Activated naive CD8-positive, alpha-beta T cell (primary cell): ENCODE data around the gene KCNQ2.

Experiments
- H3K27ac Mint-ChIP-seq: one replicate; pipeline ENCODE4 v1.8.0; 2021; ENCODE audit warnings: mixed read lengths
- H3K27me3 Mint-ChIP-seq: one replicate; pipeline ENCODE4 v1.8.0; 2021; ENCODE audit warnings: mixed read lengths
- H3K36me3 Mint-ChIP-seq: one replicate; pipeline ENCODE4 v1.8.0; 2021; ENCODE audit warnings: mixed read lengths
- H3K4me1 Mint-ChIP-seq: one replicate; pipeline ENCODE4 v1.8.0; 2021; ENCODE audit warnings: low read depth, mixed read lengths
- H3K4me3 Mint-ChIP-seq: one replicate; pipeline ENCODE4 v1.8.0; 2021; ENCODE audit warnings: mild to moderate bottlenecking, mixed read lengths
- H3K9me3 Mint-ChIP-seq: one replicate; pipeline ENCODE4 v1.8.0; 2021; ENCODE audit warnings: low read depth, mixed read lengths

Gene KCNQ2

DNA sequence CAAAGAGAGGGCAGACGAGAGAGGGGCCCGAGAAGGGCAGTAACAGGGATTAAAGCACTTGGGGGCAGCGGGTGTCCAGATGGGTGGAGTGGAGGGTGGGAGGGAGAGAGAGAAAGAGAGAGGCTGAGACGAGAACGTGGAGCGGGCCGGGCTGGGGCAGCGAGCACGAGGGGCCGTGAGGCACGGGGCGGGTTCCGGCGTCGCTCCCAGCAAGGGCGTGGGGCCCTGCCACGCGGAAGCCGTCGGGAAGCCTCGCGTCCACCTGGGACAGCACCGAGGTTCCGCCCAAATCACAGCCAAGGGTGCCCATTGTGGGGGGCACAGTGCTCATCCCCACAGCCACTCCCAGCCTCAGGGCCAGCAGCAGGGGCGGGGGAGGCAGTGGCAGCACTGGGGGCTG lies 49.8 kb downstream of the KCNQ2 start:
- Mint-ChIP-seq H3K4me3 (no peak overlapping the region), H3K4me1 (no peaks in the 10 kb centered on the region)

DNA sequence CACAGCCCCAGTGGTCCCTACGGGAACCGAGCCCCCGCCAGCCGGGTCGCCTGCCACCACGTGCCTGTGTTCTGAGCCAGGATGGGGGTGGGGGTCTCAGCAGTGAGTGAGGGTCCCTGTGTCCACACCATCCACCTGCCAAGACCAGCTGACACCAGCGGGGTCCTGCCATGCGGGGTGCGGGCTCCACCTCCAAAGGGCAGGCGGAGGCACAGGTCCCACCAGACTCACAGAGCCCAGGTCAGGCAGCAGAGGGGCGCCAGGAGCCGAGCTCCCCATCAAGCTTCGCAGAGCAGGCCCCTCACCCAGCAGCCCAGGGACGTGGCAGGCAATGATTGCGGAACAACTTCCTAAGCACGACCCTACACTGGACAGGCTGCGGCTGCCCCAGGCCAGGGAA lies 50.5 kb downstream of the KCNQ2 start:
- Mint-ChIP-seq H3K27ac (no peak overlapping the region), H3K36me3 (no peaks in the 10 kb centered on the region), H3K4me3 (no peak overlapping the region), H3K27me3 (no peaks in the 10 kb centered on the region), H3K4me1 (no peaks in the 10 kb centered on the region), H3K9me3 (no peaks in the 10 kb centered on the region)

More for the DNA sequence above, 49.8 kb downstream of the KCNQ2 start:
- H3K27me3 Mint-ChIP-seq, result no peaks in the 10 kb centered on the region
- H3K36me3 Mint-ChIP-seq, result no peaks in the 10 kb centered on the region
- no peak overlapping the region for H3K27ac Mint-ChIP-seq
- no peaks in the 10 kb centered on the region for H3K9me3 Mint-ChIP-seq

DNA sequence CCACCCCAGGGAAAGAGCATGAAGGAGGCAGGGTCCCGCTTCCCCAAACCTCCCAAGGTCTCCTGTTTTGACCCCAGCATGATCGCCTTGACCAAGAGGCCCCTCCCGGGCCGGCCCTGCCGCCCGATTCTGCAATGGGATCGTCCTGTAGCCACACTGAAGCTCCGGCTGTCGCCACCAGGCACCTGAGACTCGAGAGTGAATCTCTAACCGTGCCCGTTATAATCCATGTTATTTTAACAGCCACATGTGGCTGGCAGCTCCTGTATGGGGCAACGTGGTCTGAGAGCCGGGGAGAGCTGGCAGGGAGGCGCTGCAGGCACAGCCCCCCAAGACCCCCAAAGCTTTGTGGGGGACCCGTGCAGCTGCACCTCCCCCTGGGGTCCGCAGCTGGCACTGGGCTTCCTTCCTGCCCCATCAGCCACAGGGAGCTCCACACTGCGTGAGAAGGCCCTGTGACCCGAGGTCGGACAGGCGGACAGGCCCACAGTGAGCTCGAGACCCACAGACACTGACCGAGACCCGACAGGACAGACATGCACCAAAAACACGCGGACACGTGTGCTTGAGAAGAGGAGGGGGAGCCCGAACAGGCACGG lies 51.3 kb downstream of the KCNQ2 start:
- no peaks in the 10 kb centered on the region for H3K27me3 Mint-ChIP-seq

DNA sequence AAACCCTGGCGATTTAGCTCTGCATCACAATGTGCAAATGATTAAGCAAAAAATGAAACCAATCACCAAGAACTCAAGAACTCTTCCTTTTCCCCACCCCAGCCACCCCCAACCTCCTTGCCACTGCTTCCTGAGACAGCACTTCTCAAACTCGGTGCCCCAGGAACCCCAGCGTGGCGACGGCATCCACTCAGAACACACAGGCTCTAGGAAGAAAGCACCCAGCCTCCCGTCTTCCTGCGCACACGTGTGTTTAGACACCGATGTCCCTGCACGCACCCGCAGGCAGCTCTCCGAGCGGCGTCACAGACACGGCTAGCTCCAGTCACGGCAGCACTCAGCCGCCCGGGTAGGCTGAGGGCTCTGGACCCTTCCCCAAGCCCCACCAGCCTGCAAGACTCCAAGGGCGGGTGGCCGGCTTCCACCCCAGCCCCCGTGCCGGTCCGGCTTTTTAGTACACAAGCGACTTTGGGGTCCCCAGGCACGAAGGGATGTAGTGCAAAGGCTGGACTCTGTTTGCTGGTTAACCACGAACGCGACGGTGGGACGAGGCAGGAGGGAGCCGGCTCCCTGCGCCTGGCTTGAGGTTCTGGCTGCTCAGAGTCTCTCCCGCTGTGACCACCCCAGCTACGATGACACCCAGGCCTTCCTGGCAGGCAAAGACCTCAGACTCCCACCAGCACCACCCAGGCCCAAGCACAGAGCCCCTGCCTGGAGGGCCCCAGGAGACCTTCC lies 51.9 kb downstream of the KCNQ2 start:
- no peaks in the 10 kb centered on the region for H3K9me3 Mint-ChIP-seq
- no peak overlapping the region for H3K4me3 Mint-ChIP-seq
- no peaks in the 10 kb centered on the region for H3K27me3 Mint-ChIP-seq
- no peaks in the 10 kb centered on the region for H3K4me1 Mint-ChIP-seq
- H3K36me3 Mint-ChIP-seq, result no peaks in the 10 kb centered on the region
- H3K27ac Mint-ChIP-seq, result no peak overlapping the region

More for the DNA sequence above, 51.3 kb downstream of the KCNQ2 start:
- H3K36me3 Mint-ChIP-seq, result no peaks in the 10 kb centered on the region
- H3K27ac Mint-ChIP-seq, result no peak overlapping the region
- no peak overlapping the region for H3K4me3 Mint-ChIP-seq
- H3K9me3 Mint-ChIP-seq, result no peaks in the 10 kb centered on the region
- H3K4me1 Mint-ChIP-seq, result no peaks in the 10 kb centered on the region

DNA sequence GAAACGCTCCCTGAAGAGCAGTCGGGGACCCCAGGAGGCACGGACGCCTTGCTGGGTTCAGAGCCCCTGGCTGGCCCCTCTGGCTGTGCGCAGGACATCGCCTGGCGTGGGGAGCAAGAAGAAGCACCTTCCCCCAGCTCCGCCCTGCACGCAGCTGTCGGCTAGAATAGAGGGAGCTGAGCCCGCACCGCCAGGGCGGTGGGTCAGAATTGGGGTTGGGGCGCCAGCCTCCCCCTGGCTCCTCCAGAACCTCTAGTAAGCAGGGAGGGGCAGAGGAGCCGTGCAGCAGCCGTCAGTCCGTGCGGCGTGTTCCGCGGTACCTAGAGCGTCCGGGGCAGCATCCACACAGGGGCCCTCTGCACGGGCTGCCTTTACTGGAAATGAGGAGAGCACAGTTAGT lies 53.2 kb downstream of the KCNQ2 start:
- H3K27me3 Mint-ChIP-seq, result no peaks in the 10 kb centered on the region

DNA sequence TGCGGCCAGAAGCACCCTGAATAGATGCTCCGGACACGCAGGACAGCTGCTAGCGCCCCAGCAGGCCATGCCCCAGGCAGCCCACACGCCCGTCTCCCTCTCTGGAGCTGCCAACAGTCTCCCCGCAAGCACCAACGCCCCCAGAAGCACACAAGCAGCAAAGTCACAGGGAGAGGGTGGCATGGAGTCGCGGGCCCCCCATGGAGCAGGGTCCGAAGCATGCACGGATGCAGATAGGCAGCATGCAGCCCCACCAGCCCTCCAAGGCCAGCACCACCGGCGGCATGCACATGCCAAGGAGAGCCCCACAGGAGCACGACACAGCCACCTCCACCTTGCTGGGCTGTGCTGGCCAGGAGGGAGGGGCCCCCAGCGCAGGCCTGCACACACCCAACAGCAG lies 53.8 kb downstream of the KCNQ2 start:
- H3K9me3 Mint-ChIP-seq, result no peaks in the 10 kb centered on the region
- H3K4me1 Mint-ChIP-seq, result no peaks in the 10 kb centered on the region
- H3K27me3 Mint-ChIP-seq, result no peaks in the 10 kb centered on the region
- no peak overlapping the region for H3K4me3 Mint-ChIP-seq
- H3K27ac Mint-ChIP-seq, result no peak overlapping the region
- no peaks in the 10 kb centered on the region for H3K36me3 Mint-ChIP-seq

More for the DNA sequence above, 53.2 kb downstream of the KCNQ2 start:
- Mint-ChIP-seq H3K36me3 (no peaks in the 10 kb centered on the region), H3K27ac (no peak overlapping the region), H3K4me3 (no peak overlapping the region), H3K4me1 (no peaks in the 10 kb centered on the region), H3K9me3 (no peaks in the 10 kb centered on the region)

DNA sequence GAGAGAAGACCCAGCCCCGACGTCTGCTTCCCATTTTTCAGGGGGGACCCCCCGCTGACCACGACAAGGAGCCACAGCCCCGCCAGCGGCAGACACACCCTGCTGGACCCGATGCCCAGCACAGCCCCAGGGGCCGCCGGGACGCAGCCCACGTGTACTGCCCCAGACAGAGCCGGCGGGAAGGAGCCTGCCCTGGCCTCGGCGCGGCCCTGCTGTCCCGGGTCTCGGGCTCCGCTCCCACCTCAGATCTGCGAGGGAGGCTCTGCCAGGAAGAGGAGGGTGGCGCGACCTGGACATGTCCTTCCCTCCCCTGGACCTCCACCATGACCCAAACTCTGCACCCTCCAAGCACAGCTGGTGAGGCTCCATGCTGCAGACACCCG lies 54.7 kb downstream of the KCNQ2 start:
- Mint-ChIP-seq H3K9me3 (no peaks in the 10 kb centered on the region), H3K4me1 (no peaks in the 10 kb centered on the region), H3K27me3 (peaks cover 2% of the 10 kb centered on the region), H3K27ac (no peak overlapping the region), H3K36me3 (no peaks in the 10 kb centered on the region), H3K4me3 (no peak overlapping the region)

DNA sequence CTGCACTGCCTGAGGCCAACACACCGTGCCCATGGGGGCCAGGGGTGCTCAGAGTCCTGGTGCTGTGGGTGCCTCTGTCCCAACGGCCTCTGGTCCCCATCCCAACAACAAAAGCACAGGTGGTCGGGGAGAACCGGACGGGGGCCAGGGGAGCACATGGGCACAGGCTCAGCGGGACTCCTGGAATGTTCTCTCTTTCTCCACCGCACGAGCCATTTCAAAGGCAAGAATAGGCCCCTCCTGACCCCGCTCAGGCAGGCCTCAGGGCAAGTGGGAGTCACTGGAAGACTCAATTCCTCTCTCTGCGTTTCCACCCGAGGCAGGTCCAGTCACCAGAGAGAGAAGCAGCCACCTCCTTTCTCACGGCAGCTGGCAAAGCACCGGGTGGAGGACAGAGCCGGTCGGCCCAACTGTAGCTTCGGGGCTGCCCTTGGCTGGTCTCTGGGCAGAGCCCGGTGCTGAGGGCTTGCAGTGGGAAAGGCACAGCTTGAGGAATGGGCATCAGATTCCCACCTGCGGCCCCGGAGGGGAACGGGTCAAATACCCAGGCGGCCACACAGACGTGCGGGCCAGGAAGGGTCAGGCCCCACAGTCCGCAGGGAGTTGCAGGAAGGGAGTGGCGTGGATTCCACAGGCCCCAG lies 55.2 kb downstream of the KCNQ2 start:
- no peak overlapping the region for H3K4me3 Mint-ChIP-seq
- H3K4me1 Mint-ChIP-seq, result no peaks in the 10 kb centered on the region
- no peaks in the 10 kb centered on the region for H3K36me3 Mint-ChIP-seq
- peaks cover 2% of the 10 kb centered on the region for H3K27me3 Mint-ChIP-seq
- H3K9me3 Mint-ChIP-seq, result no peaks in the 10 kb centered on the region
- H3K27ac Mint-ChIP-seq, result no peak overlapping the region

DNA sequence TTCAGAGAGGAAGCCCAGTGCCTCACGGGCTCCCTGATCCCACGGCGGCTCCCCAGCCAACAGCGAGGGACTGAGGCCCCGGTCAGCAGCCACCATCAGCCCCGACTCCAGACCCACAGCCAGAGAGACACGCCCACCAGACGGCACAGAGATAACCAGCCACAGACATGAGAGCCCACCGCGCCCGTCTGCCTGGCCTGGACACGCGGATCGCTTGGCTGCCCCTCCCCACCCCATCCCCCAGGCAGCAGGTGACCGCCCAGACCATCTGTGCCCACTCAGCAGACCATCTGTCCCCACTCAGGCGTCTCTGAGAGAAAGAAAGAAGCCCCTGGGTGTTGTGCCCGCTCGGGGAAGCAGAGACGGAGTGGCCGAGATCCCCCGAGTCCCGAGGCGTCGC lies 55.8 kb downstream of the KCNQ2 start:
- Mint-ChIP-seq H3K4me3 (no peak overlapping the region), H3K27me3 (peaks cover 2% of the 10 kb centered on the region), H3K36me3 (no peaks in the 10 kb centered on the region), H3K4me1 (peaks cover 1% of the 10 kb centered on the region), H3K27ac (no peak overlapping the region), H3K9me3 (no peaks in the 10 kb centered on the region)

DNA sequence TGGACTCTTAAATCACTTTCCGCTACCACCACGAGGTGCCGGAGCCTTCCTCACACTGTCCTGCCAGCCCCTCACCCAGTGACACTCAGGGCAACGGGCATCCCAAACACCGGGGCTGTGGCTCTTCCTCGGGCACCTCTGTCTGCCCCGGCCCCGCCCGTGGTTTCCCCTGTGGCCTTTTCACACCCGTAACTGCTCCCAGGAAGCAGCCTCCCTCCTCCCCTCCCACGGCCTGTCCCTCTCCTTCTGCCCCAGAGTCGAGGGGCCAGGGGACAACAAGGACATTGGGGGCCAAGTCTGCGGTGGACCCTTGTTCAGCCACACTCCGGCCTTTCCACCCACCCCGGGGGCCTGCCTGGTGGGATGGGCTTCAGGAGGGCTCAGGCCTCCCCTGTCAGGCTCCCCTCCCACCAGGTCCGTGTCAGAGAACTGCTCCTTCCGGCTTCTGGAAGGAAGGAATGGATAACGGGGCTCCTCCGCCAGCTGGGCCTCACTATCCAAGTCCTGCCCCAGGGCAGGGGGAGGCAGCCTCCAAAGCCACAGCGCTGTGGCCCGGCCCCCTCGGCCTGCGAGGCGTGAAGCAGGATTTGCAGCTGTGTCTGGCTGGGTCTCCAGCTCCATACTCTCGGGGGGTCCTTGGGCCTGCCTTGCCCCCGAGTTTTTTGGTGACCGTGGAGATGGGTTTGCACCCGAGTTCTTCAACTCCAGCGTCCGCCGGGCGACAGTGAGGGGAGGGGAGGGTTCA lies 56.6 kb downstream of the KCNQ2 start:
- no peaks in the 10 kb centered on the region for H3K9me3 Mint-ChIP-seq
- H3K4me1 Mint-ChIP-seq, result peaks cover 1% of the 10 kb centered on the region
- no peak overlapping the region for H3K27ac Mint-ChIP-seq
- H3K4me3 Mint-ChIP-seq, result no peak overlapping the region
- H3K27me3 Mint-ChIP-seq, result peaks cover 2% of the 10 kb centered on the region
- H3K36me3 Mint-ChIP-seq, result no peaks in the 10 kb centered on the region

DNA sequence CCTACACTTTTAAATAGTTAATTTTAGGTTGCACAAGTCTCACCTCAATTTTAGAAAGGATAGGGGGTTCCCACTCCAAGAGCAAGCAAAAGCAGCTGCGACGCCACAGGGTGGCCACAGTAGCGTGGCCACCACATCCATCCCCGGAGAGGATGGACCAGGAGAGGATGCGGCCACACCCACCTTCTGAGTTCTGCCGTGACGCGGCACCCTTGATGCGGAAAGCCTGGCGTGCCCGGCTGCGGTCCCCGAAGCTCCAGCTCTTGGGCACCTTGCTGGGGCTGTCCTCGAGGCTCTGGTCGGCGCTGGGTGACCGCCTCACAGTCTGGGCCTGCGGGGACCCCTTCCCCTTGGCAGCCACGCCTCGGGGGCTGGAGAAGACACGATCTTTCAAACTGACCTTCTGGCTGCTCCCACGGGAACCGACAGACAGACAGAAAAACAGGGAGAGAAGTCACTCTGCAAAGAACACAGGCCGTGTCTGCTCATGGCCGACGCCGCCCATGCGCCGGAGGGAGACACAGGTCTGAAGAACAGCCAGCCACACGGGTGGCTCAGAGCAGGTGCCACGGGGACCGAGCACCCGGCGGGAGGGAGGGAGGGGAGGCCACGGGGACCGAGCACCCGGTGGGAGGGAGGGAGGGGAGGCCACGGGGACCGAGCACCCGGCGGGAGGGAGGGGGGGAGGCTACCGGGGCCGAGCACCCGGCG lies 57.6 kb downstream of the KCNQ2 start:
- no peaks in the 10 kb centered on the region for H3K9me3 Mint-ChIP-seq
- H3K27me3 Mint-ChIP-seq, result peaks cover 2% of the 10 kb centered on the region
- H3K36me3 Mint-ChIP-seq, result no peaks in the 10 kb centered on the region
- H3K4me1 Mint-ChIP-seq, result peaks cover 1% of the 10 kb centered on the region
- H3K4me3 Mint-ChIP-seq, result no peak overlapping the region
- no peak overlapping the region for H3K27ac Mint-ChIP-seq

DNA sequence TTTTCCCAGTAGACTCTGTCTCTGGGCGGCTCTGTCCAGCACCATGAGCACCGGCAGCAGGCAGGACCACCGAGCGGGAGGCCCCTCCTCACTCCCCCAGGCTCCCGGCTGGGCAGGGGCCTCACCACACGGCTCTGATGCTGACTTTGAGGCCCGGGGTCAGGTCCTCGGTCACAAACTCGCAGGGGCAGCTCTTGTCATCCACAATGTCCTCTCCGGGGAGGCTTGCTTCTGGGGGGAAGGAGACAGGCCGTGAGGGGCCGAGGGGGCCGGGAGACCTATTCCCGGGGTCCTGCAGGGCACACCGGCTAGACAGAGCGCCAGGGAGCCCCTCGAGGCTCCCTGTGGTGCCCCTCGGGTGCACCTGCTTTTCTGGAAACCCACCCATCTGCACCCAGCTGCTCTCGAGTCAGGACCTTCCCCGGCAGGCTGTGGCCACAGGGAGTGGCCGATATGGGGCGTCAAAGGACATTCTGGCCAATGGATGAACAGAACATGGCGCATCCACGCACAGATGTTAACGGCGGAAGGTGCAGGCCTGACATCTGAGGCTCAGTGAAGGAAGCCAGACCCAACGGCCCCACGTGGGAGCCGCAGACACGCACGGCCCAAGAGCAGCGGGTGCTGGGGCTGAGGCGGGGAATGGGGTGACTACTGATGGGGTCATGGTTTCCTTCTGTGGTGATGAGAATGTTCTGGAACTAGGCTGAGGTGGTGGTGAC lies 58.3 kb downstream of the KCNQ2 start:
- Mint-ChIP-seq H3K27ac (no peak overlapping the region), H3K36me3 (no peaks in the 10 kb centered on the region), H3K4me1 (peaks cover 4% of the 10 kb centered on the region), H3K9me3 (no peaks in the 10 kb centered on the region), H3K27me3 (peaks cover 2% of the 10 kb centered on the region), H3K4me3 (no peak overlapping the region)

DNA sequence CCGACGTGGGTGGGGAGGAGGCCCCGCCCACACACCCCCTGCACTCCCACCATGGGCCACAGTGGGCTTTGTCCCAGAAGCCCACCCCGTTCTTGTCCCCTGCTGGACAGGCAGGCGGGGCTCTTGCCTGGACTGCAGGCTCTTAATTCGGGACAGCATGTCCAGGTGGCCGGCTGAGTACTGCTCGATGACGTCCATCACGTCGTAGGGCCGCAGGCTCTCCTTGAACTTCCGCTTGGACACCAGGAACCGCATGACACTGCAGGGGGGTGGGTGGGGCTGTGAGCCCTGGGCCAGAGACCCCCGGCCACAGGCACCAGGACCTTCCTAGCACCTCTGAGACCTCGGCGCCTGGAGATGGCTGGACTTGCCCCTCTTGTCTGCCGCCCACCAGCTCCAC lies 59.1 kb downstream of the KCNQ2 start:
- H3K27ac Mint-ChIP-seq, result no peak overlapping the region
- H3K9me3 Mint-ChIP-seq, result no peaks in the 10 kb centered on the region
- H3K36me3 Mint-ChIP-seq, result no peaks in the 10 kb centered on the region
- no peak overlapping the region for H3K4me3 Mint-ChIP-seq
- peaks cover 2% of the 10 kb centered on the region for H3K27me3 Mint-ChIP-seq
- H3K4me1 Mint-ChIP-seq, result peaks cover 4% of the 10 kb centered on the region

DNA sequence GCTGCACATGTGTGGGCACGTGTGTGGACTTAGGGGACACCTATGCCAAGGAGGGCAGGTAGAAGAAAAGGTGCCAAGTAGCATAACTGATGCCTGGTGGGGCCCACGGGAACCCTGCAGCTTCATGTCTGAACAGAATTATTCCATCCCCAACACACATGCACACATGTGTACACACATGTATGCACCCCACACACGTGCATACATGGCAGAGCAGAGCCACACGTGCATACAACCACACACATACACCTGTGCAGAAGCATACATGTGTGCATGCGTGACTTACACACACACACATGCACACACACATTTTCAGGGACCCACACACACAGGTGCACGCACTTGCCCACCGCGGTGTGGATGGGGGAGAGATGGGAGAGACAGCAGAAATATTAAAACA lies 59.6 kb downstream of the KCNQ2 start:
- H3K9me3 Mint-ChIP-seq, result no peaks in the 10 kb centered on the region
- H3K27ac Mint-ChIP-seq, result no peak overlapping the region
- H3K27me3 Mint-ChIP-seq, result peaks cover 2% of the 10 kb centered on the region
- no peak overlapping the region for H3K4me3 Mint-ChIP-seq
- no peaks in the 10 kb centered on the region for H3K36me3 Mint-ChIP-seq
- peaks cover 4% of the 10 kb centered on the region for H3K4me1 Mint-ChIP-seq
